IPS-18c (cell line): ENCODE measurements around the gene PEBP1.
"Not testable (repeated sequence)": the region's sequence is repeated elsewhere in the genome, so short reads cannot be mapped to it uniquely, and the experiment has no call there.

Source experiments
- H3K4me3 ChIP-seq: 2 replicates; pipeline ENCODE4 v1.7.0; 2013; ENCODE audit warnings: low read depth, mild to moderate bottlenecking, low read length, moderate library complexity; ENCODE audit not compliant: insufficient read depth
- H3K9me3 ChIP-seq: one replicate; pipeline ENCODE4 v1.6.1; 2013; ENCODE audit warnings: mild to moderate bottlenecking, low read length, moderate library complexity; ENCODE audit not compliant: control insufficient read depth, insufficient read depth

Gene PEBP1

DNA sequence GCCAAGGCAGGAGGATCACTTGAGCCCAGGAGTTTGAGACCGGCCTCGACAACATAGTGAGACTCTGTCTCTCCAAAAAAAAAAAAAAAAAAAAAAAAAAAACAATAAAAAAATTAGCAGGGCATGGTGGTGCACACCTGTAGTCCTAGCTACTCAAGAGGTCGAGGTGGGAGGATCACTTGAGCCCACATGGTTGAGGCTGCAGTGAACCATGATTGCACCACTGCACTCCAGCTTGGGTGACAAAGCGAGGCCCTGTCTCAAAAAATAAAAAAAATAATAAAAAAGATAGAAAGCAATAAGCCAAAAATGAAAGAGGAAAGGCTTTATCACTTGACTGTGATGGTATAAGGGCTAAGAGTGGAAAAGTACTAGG lies 10.2 kb upstream of the PEBP1 start:
- Histone ChIP-seq H3K9me3 (no peaks in the 10 kb centered on the region), H3K4me3 (no peak overlapping the region)

DNA sequence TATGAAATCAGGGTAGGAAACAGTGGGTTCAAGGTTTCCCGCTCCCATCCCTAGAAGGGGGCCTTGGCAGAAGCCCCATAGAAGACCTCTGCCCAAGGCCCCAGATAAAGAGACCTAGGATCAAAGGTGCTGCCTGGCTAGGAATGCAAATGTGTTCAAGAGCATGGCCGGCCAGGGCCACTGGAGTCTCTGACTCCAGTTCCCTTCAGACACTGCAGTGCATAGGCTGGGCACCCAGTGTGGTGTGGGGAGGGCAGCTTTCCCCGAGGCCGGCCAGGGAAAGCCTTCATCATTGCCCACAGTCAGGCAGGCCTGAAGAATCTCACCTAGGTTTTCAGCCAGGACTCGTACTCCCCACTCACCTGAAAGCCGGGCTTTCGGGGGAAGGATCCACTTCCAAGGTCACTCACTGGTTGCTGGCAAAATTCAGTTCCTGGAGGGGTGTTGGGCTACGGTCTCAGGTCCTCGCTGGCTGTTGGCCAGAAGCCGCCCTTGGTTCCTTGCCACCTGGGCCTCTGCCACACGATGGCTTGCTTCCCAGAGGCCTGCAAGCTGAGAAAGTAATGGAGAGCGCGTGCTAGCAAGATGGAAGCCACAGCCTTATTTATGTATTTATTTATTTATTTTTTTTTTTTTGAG lies 9.7 kb upstream of the PEBP1 start:
- Histone ChIP-seq H3K4me3 (no peak overlapping the region; the same call in 1 of the 2 replicates), H3K9me3 (no peaks in the 10 kb centered on the region)

GRCh38 chr12:118127867-118128266 lies 8.1 kb upstream of the PEBP1 start:
- H3K9me3 ChIP-seq, result no peaks in the 10 kb centered on the region
- no peak overlapping the region for H3K4me3 ChIP-seq

- H3K4me3 ChIP-seq, H3K9me3 ChIP-seq: not testable (repeated sequence)
Measured at GRCh38 chr12:118129436-118129835, 6.5 kb upstream of the PEBP1 start.

DNA sequence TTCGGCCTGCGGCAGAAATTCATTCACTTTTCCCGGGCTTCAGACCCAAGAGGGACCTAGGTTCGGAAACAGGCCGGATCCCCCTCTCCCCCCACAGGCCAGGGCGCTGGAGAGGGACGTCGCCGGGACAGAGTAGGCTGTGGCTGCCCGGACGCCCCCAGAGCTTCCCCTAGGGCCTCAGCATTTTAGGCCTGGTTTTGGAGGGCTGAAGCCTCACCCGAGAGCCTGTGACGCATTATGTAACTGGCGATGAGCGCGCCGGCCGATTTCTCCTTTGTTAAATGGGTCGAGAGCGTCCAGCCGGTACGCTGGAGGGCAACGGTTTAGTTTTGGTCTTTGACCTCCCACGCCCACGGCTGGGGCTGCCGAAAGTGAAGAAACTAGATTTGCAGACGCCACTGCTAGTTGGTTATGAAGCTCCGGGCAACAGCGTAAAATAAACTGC lies 657 bp downstream of the PEBP1 start:
- peak overlapping the region; percentile 93 for H3K4me3 ChIP-seq
- no peaks in the 10 kb centered on the region for H3K9me3 ChIP-seq

DNA sequence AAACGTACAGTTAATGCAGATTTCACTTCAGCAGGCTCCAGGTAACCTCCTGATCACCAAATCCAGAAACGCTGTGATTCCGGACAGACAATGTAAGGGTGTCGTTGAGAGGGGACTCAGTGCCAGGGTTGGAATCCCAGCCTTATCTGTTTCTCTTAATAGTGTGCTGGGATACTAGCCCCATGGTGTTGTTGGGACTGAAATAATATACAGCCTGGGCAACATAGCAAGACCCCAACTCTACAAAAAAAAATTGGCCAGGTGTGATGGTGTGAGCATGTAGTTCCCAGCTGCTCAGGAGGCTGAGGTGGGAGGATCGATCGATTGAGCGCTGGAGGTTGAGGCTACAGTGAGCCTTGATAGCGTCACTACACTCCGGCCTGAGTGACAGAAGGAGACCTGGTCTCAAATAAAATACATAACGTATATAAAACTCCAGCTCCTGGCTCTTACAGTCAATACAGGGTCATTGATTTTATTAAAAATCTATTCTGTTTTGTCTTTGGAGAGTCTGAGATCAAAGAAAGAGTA lies 1.3 kb downstream of the PEBP1 start:
- H3K4me3 ChIP-seq, result peak overlapping the region; percentile 93
- no peaks in the 10 kb centered on the region for H3K9me3 ChIP-seq

DNA sequence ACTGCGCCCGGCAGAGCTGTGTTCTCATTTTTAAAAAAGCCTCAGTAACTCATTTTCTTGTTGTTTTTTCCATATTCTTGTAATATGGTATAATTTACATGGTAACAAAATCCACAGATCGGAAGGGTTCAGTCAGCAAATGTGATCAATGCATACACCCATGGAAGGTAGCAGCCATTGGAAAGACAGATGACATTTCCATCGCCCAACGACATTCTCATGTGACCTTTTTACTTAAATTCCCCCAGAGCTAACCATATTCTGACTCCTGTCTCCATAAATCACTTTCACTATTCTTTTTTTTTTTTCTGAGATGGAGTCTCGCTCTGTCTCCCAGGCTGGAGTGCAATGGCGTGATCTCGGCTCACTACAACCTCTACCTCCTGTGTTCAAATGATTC lies 4.9 kb downstream of the PEBP1 start:
- no peak overlapping the region for H3K4me3 ChIP-seq
- H3K9me3 ChIP-seq, result no peaks in the 10 kb centered on the region

GRCh38 chr12:118144499-118144898 lies 8.6 kb downstream of the PEBP1 start:
- Histone ChIP-seq H3K4me3 (no peak overlapping the region), H3K9me3 (no peaks in the 10 kb centered on the region)

GRCh38 chr12:118145113-118145797 lies 9.3 kb downstream of the PEBP1 start:
- Histone ChIP-seq H3K9me3 (no peaks in the 10 kb centered on the region), H3K4me3 (no peak overlapping the region)

- H3K9me3 ChIP-seq, result no peaks in the 10 kb centered on the region
- no peak overlapping the region for H3K4me3 ChIP-seq
Measured at GRCh38 chr12:118145798-118146156, 9.9 kb downstream of the PEBP1 start.

GRCh38 chr12:118148287-118148686 lies 12.4 kb downstream of the PEBP1 start:
- Histone ChIP-seq H3K4me3 (no peak overlapping the region), H3K9me3 (no peaks in the 10 kb centered on the region)

DNA sequence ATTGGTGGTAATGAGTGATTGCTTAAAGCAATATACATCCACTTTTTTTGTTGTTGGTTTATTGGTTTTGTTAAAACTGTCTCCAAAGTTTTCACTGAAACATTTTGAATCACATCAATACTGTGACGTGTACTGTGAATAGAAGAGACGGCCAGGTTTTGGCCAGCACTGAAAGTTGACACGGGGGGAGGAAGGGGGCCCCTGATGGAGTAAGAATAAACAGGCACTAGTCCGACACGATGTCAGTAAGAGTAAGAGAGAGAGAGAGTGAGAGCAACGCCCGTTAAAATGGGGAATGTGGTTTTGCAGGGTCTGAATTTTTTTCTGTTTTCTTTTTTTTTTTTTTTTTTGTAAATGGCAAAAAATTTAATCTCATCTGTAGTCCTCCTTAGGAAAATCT lies 14.7 kb downstream of the PEBP1 start:
- H3K4me3 ChIP-seq, result no peak overlapping the region
- H3K9me3 ChIP-seq, result no peaks in the 10 kb centered on the region

GRCh38 chr12:118151755-118152154 lies 15.8 kb downstream of the PEBP1 start:
- Histone ChIP-seq H3K9me3 (no peaks in the 10 kb centered on the region), H3K4me3 (no peak overlapping the region)

DNA sequence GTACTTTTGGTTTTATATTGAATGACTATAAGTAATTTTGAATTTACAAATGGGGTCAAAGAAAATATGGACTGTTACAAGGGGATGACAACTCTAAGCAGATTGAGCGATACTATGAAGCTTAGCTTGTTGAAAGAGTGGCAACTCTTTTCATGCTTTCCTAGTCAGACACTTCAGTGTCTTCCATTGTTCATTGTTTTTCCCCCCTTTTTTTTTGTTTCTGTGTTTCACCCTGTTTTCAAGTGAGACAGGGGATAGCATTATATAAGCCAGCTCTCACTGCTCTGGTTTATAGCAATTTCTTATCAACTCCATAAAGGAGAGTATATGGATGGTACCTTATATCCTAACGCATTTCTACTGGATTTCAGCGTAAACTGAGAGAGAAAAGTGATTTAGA lies 24.6 kb downstream of the PEBP1 start:
- H3K9me3 ChIP-seq, result no peaks in the 10 kb centered on the region
- no peak overlapping the region for H3K4me3 ChIP-seq

DNA sequence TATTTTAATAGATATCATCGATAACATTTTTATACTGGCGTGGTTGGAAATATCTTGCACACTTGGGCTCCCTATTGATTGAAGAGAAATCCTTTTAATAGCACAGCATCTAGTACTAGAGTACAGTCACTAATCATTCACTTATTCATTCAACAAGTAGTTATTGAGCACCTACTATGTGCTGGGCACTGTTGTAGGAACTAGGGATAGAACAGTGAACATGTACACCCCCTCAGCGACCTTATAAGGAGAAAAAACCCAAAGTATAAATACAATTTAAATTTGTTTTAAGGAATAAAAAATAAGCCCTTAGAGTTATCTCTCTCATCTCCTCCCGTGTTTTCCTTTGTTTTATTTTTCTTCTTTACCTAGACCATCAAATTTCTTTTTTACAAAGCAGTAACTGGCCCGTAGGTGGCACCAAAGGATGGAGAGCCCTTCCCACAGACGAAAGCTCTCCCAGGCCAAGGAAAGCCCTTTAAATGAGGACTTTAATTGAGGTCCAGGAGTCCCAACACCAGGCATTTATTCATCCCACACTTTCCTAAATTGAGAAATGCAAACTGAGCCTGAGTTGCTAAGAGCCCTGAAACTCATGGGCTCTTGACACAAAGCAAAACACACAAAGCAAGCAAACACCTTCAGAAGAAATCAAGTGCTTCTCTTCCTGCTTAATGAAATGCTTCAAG lies 29.0 kb downstream of the PEBP1 start:
- H3K4me3 ChIP-seq, result no peak overlapping the region
- no peaks in the 10 kb centered on the region for H3K9me3 ChIP-seq

GRCh38 chr12:118166946-118167345 lies 31.0 kb downstream of the PEBP1 start:
- Histone ChIP-seq H3K4me3 (no peak overlapping the region), H3K9me3 (no peaks in the 10 kb centered on the region)

DNA sequence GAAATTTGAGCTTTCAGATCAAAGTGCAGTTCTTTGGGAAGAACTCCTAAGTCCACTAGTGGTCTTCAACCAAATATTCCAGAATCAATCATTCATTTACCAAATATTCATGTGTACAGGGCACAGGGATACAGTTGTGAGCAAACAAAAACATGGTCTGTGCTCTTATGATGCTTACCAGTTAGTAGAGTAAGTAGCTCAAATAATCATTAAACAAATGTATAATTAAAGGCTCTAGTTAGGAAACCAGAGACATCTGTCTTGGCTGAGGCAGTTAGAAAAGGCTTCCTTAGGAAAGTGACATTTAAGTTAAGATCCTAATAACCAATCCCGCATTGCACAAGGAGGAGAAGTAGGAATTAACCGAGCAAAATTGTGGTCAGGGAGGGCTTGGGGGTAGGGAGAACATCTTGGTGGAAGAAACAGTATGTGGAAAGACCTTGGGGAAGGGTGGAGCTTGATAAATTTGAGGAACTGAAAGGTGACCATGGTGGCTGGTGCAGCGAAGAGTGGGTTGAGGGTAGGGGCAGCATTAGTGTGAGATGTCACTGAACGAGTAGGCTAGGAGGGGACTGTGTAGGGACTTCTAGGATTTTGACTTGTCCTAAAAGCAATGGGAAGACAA lies 40.0 kb downstream of the PEBP1 start:
- Histone ChIP-seq H3K4me3 (no peak overlapping the region), H3K9me3 (no peaks in the 10 kb centered on the region)

DNA sequence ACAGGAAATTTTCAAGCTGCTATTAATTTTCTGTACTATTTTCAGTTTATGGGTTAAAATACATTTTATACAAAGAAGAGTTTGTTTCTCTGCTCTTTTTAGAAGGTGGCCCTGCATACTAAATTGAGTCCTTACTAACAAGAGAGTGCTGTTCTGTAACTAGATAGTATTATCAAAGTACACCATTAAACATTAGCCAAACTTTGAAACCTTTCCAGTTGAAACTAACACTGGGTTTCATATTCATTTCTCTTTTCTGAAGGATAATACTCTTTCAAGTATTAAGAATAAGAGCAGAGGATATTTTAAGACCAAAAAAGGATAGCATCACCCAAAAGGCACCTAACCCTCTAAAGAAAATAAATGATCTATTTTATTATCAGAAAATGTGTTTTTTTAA lies 47.2 kb downstream of the PEBP1 start:
- no peaks in the 10 kb centered on the region for H3K9me3 ChIP-seq
- H3K4me3 ChIP-seq, result no peak overlapping the region
